CD4-positive, alpha-beta T cell treated with Interleukin-2 at 100 ng/mL for 4 hours (primary cell): ENCODE measurements around the gene PANX1.
"Not testable (repeated sequence)": the region's sequence is repeated elsewhere in the genome, so short reads cannot be mapped to it uniquely, and the experiment has no call there.

Experiments
- DNase-seq: peaks from one replicate; pipeline ENCODE4 v3.0.0-alpha.2; 2020; ENCODE audit warnings: low spot score

PANX1 gene, protein sequence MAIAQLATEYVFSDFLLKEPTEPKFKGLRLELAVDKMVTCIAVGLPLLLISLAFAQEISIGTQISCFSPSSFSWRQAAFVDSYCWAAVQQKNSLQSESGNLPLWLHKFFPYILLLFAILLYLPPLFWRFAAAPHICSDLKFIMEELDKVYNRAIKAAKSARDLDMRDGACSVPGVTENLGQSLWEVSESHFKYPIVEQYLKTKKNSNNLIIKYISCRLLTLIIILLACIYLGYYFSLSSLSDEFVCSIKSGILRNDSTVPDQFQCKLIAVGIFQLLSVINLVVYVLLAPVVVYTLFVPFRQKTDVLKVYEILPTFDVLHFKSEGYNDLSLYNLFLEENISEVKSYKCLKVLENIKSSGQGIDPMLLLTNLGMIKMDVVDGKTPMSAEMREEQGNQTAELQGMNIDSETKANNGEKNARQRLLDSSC

DNA sequence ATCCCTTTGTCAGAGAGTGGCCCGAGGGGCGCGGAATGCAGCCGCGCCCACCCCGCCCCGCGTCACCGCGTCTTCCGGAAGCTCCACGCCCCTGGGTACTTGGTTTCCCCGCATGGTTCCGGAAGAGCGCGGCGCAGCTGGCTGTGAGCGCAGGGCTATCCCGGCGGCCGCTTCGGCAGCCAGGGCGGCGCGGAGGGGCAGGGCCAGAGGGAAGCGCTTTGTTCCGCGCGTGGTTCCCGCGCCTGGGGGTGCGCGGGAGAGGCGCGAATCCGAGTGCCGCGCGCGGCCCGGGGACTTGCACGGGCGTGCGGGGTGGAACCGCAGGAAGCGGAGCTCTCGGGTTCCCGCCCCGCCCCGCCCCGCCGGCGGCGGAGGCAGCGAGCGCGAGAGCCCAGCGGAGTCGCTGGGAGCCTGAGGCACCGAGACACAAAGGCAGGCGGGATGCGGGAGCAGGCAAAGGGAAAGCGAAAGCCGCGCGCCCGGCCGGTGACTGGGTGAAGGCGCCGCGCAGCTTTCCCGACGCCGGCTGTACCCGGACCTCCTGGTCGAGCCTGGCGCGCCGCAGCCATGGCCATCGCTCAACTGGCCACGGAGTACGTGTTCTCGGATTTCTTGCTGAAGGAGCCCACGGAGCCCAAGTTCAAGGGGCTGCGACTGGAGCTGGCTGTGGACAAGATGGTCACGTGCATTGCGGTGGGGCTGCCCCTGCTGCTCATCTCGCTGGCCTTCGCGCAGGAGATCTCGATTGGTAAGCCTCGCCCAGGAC is at the start of gene PANX1:
Gene PANX1 (plus strand): TSS at position 96 of the 766 bp plus-strand sequence. CDS start 472 bp downstream, at position 568.
- peak; percentile 59 for DNase-seq

DNA sequence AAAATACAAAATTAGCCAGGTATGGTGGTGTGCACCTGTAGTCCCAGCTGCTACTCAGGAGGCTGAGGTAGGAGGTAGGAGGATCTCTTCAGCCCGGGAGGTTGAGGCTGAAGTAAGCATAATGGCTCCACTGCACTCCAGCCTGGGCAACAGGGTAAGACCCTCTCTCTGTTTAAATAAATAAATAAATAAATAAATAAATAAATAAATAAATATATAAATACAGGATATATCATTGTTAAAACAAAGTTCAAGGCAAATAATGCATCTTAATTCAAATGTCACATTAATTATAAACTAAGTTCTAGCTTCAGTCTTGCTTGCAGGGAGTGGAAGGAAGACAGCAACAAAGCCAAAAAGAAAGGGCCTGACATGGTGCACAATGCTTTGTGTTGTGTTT is 44.5 kb upstream of the PANX1 start:
- DNase-seq = no peak

DNA sequence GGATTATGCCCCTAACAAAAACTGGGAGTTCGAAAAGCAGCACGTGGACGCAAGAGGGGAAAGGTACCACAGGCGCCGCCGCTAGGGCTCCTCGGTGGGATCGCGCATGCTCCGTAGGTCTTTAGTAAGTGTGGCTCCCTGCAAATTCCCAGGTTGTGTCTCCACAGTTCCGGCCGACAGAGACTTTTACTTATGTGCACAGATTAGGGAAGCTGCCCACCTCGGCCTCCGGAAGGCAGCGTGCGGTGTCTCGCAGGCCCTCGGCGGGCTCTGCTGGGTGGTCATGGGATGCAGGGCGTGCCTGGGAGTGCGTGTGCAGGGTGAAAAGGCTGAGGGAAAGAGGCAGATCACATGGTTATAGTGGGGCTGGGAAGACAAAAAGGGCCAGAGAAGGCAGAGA is 39.7 kb upstream of the PANX1 start:
- no peak for DNase-seq

DNA sequence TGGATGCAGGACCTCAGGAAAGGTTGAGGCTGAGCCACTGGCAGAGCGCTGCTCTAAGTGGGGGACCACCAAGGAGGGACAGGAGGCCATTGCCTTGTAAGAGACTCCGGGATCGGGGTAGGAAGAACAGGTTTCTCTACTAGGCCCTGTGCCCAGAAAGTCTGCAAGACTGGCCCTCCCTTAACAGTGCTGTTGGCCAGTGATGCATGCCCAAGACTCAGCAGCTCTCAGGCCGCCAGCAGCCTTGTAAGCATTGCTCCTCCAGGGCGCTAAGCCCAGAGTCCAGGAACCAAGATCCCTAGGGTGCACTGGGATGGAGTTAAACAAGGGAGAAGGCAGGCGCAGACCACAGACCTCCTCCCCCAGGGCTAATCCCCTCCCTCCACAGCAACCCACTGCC is 39.3 kb upstream of the PANX1 start:
- DNase-seq = no peak

DNA sequence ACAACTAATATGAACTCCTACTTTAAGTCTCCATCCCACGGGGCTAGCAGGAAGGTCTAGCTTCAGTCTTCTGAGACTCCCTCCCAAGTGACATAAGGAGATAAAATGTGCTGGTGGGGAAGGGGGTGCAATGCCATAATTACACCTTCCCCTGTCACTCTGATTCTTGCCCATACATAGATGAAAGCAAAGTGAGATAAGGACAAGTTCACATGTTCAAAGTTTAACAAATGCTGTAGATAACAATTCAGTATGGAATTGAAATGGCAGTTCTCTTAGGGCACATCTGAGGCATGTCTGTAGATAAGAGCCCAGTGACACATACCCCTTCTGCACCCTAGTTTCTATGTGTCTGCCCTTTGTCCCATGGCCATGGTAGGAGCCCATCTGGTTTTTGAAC is 38.2 kb upstream of the PANX1 start:
- no peak for DNase-seq

DNA sequence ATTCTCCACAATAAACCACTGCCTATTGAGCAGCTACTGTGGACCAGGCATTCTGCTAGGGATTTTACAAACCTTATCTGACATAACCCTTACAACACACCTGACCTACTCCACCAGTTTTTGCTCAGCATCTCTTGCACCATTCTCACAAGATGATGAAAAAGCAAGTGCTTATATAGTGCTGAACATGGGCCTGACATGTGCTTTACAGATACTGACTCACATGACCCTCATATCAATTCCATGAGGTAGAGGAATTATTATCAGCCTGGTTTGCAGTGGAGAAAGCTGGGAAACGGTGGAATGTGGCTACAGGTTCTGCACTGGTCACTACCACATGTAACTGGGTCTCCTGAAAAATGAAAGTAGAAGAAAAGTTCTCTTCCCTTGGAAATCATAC is 37.5 kb upstream of the PANX1 start:
- DNase-seq = no peak

DNA sequence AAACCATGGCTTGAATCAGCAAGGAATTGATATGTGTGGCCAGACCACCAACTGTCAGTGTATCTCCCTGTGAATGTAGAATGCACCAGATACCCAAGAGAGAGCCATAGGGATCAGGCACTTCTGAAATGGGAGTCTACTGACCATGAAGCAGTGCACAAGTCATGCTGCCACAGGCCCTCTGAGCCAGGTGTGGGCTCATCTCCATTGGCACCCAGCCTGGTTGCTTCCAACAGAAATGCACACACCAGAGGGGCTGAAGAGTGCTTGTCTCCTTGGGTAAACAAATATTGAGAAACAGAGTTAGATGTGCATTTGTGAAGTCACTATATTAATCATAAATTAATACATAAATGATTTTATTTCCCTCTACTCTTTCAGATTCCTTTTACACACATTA is 28.4 kb upstream of the PANX1 start:
- DNase-seq = no peak

DNA sequence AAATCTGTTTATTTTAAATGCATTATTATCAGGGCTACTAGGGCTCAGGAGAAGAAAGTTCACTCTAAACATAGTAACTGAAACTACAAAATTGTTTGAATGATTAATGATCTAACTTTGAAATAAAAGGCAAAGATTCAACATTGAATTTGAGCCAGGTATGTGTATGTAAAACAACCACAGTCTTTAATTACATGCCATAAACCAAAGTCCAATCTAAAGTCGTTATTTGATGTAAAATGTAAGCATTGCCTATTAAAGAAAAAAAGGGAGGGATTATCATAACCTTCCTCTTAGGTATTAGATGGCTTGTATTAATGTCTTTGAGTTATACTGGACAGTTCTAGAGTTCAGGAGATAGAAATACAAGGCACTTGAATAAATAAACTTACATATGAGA is 25.2 kb upstream of the PANX1 start:
- no peak for DNase-seq

DNA sequence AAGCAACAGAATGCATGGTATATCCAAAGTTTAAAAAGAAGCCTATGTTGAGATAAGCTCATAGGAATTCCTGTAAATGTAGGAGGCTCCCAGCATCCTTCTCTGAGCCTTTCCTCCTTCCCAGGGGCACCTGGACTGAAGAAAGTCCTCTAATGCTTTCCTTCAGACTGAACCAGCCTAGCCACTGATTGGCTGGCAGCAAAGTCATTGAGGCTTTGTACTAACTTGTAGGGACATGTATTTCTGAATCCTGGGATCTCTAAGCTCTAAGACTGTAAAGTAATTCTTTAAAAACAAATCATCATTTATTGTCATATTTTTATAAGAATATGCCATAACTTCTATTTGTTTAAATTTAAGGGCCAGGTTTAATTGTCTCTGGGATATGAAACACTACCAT is 23.9 kb upstream of the PANX1 start:
- no peak for DNase-seq

DNA sequence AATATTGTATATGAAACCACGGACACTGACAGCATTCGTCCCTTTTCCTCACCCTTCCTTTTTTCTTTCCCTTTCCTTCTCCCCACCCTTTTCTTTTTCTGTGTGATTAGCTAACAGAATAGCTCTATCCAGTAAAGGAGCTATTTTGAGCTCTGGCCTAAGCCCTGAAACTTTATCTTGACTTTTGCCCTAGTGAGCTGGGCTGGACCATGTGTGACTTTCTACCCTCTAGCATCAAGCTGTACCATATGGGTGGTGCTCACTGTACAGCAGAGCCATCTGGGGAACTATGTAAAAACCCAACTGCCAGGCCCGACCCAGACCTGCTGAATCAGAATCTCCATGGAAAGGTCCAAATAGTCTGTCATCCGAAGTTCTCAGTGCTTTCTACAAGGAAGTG is 21.9 kb upstream of the PANX1 start:
- DNase-seq = no peak

DNA sequence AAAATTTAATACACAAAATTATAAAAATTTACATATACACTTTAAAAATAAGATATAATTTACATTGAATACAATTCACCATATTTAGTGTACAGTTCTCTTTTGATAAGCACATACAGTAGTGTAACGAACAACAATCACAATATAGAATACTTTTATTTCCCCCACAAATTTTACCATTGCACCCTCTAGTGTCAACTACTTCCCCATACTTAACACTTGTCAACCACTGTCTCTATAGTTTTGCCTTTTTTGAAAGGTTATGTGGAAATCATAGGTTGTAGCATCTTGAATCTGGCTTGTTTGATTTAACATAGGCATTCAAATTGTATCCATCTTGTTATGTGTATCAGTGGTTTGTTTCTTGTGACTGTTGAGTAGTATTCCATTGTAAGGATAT is 21.3 kb upstream of the PANX1 start:
- no peak for DNase-seq

DNA sequence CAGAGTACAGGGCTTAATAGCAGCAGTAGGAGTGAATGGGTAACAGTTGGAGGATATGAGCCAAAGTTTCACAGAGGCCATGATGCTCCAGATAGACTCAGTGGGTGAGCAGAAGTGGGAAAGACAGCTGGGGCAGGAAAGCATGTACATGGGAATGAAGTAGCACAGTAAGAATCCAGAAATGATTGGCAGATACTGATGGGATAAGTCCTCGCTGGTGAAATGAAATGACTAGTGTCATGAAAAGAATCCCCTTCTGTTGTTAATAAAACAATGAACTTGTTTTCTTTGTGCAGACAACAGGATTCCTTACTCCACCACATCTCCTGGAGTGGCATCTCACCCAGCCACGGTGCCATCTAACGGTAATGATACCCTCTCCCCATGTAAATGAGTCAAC is 17.4 kb upstream of the PANX1 start:
- DNase-seq = no peak

DNA sequence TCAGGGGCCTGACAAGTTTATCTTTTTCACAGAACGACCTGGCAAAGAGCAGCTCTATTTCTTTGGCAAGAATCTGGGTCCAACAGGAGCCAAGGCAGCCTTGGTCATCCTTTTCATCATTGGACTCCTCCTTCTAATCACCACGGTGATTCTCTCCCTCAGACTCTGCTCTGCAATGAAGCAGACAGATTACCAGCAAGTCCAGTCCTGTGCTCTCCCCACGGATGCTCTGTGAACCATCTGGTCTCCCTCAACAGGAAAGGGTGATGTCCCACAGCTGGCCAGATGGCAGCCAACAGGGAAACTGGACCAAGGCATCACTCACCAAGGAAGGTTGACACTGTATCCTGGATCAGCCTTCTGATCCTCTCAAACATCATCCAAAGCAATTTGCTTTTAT is 17.0 kb upstream of the PANX1 start:
- no peak for DNase-seq

DNA sequence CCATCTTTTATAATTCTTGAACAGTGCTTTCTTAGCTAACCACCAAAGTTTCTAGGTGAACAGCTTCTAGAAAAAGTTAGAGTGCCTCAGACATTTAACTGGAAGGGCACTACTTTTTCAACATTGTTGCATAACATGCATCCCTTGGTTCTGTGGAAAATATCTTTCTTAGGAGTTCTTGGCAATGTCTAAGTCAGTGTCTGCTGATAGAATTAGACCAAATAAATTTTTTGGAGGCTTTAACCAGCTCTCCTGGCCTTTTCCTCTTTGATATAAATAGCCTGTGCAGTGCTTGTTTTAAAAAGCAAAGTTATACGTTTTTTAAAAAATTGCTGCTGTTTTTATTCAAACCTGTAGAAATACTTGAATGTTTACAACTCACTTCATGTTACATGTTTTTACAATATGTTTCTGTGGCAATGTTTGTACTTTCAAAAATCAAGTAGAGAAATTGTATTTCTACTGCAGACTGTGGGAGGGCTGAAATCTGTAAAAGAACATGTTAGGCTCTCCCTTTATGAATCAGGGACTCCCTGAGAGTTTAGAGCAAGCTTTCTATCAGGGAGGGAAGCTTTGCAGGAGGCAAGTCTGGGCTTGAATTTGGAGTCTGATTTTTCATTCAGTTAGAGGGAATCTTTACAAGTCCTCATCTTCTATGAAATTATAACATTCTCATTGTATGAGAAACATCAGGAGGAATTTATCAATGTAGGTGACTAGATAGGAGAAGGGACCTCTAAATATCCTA is 16.3 kb upstream of the PANX1 start:
- no peak for DNase-seq

DNA sequence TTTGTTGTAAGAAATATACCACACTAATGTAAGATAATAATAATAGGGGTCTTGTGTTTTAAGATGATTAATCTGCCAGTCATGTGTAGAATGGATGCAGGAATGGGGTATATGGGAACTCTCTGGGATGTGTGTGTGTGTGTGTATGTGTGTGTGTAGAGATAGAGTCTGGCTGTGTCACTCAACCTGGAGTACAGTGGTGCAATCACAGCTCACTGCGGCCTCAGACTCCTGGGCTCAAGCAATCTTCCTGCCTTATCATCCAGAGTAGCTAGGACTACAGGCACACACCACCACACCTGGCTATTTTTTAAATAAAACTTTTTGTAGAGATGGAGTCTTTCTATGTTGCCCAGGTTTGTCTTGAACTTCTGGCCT is 11.5 kb upstream of the PANX1 start:
- DNase-seq = no peak

DNA sequence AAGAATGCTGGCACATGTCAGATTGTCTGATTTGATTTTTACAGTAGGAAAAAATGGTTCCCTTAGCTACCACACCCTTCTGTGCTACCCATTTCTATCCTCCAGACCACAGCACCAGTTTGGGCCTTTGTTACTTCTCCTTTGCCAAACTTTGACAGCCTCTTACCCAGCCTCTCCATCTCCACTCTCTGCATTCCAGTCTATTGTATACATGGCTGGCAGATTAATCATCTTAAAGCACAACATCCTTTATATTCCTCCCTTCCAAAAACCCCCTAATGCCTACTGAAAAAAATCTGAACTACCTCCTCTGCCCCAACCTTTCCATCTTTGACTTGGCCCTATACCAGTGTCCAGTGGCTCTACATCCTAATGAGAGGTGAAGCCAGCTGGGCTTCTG is 10.8 kb upstream of the PANX1 start:
- no peak for DNase-seq

DNA sequence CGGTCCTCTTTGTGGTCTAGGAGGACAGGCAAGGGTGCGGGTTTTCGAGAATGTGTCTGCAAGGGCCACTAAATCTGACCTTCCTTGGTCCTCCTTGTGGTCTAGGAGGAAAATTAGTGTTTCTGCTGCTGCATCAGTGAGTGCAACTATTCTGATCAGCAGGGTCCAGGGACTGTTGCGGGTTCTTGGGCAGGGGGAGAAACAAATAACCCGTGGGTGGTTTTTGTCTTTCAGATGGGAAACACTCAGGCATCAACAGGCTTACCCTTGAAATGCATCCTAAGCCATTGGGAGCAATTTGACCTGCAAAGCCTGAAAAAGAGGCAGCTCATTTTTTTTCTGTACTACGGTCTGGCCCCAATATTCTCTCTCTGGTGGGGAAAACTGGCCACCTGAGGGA is 9.0 kb upstream of the PANX1 start:
- DNase-seq = not testable (repeated sequence)

DNA sequence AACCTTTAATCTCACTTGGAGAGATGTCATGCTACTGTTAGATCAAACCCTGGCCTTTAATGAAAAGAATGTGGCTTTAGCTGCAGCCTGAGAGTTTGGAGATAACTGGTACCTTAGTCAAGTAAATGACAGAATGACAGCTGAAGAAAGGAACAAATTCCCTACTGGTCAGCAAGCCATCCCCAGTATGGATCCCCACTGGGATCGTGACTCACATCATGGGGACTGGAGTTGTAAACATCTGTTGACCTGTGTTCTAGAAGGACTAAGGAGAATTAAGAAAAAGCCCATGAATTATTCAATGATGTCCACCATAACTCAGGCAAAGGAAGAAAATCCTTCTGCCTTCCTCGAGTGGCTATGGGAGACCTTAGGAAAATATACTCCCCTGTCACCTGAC is 8.1 kb upstream of the PANX1 start:
- not testable (repeated sequence) for DNase-seq

DNA sequence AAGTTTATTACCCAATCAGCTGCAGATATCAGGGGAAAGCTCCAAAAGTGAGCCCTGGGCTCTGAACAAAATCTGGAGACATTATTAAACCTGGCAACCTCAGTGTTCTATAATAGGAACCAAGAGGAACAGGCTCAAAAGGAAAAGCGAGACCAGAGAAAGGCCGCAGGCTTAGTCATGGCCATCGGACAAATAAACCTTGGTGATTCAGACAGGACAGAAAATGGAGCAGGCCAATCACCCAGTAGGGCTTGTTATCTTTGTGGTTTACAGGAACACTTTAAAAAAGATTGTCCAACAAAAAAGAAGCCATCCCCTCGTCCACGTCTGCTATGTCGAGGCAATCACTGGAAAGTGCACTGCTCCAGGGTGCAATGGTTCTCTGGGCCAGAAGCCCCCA is 7.7 kb upstream of the PANX1 start:
- DNase-seq = no peak

DNA sequence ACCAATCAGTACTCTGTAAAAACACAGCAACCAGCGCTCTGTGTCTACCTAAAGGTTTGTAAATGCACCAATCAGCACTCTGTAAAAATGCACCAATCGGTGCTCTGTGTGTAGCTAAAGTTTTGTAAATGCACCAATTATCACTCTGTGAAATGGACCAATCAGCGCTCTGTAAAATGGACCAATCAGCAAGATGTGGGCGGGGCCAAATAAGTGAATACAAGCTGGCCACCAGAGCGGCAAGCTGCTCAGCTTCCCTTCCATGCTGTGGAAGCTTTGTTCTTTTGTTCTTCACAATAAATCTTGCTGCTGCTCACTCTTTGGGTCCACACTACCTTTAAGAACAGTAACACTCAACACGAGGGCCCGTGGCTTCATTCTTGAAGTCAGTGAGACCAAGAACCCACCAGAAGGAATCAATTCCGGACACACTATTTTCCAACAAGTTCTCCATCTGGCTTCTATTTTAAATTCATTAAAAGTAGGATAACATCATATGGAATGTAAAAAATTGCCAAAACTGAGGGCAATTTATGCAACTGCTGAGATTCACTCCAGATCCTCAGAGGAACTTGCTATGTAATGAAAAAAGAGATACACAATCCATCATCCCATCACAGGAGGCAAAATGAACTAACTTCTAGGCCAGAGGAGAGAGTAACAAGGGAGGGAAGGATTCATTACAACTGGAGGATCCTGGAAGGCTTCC is 3.1 kb upstream of the PANX1 start:
- no peak for DNase-seq

DNA sequence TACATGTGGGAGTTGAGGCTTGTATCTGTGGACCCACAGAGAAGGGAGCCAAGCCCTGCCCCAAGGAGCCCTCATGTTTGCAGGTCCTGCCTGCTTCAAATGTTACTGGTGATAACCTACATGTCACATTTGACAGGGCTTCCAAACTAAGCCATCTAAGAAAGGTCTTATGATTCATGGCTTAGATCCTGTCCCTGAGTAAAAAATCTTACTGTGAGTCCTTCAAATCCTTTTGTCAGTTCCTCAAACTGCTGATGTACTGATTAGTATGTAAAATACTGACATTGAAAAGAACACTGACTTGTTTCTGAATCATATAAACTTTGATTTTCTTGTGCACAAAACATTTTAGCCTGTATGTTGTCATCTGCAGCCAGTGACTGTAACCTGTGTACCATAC is 1.0 kb upstream of the PANX1 start:
- no peak for DNase-seq

DNA sequence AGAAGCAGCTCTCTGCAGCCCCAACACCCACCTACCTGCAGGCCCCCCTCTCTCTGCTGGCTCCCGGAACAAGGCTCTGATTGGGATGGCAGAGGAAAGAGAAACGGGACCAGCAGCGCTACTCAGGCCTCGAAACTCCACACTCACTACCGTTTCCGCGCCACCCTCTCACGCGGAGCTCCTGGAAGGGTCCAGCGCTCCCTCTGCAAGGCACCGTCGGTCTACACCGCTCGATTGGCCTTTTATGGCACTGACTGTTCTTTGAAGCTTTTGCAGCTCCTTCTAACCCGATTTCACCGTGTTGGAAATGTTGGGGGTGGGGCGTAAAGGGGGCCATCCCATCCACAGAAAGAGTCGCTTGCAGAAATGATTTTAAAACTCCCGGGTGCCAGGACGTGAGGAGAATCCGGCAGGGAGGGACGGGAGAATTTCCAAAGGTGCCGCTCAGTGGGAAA is 323 bp upstream of the PANX1 start:
- no peak for DNase-seq
